Heart left ventricle (tissue), 16 donors: ENCODE data around the gene PHACTR3. TPM values are rescaled to one million over a fixed set of nuclear protein-coding genes. Genes with fewer than 3 reads are reported as not detected.

Experiments
- ATAC-seq, 4 donors: fragments of 200-7000 bp; cut with Tn5 transposase; one replicate each; pipeline ENCODE4 v1.9.1; 2020 to 2022; ENCODE audit warnings: moderate library complexity in 4 of 4, mild to moderate bottlenecking in 3 of 4, moderate number of reproducible peaks in 1 of 4
- DNase-seq, 5 donors: peaks; one replicate each; pipeline ENCODE4 v3.0.0-alpha.2; 2020
- H3K27ac ChIP-seq, 12 donors: fragments of 200-600 bp; sonication (generic) in 4 of 12; one replicate each; pipeline versions ENCODE4 v1.5.0 to v1.8.0; 2016 to 2022; ENCODE audit warnings: mild to moderate bottlenecking in 2 of 12
- H3K27me3 ChIP-seq, 9 donors: fragments of 200-600 bp; sonication (generic) in 2 of 9; one replicate each; pipeline versions ENCODE4 v1.5.1 to v1.8.0; 2016 to 2022; ENCODE audit warnings: mild to moderate bottlenecking in 3 of 9
- H3K36me3 ChIP-seq, 9 donors: fragments of 200-600 bp; sonication (generic) in 2 of 9; one replicate each; pipeline versions ENCODE4 v1.5.0 to v1.8.0; 2018 to 2022; ENCODE audit warnings: mild to moderate bottlenecking in 2 of 9
- H3K4me1 ChIP-seq, 12 donors: fragments of 200-600 bp; sonication (generic) in 4 of 12; one replicate each; pipeline versions ENCODE4 v1.5.0 to v1.8.0; 2016 to 2022; ENCODE audit warnings: mild to moderate bottlenecking in 3 of 12
- H3K4me3 ChIP-seq, 12 donors: fragments of 200-600 bp; sonication (generic) in 4 of 12; one replicate each; pipeline versions ENCODE4 v1.5.0 to v1.8.0; 2017 to 2022; ENCODE audit warnings: mild to moderate bottlenecking in 9 of 12, moderate library complexity in 4 of 12
- H3K9me3 ChIP-seq, 12 donors: fragments of 200-600 bp; sonication (generic) in 4 of 12; one replicate each; pipeline versions ENCODE4 v1.5.0 to v1.8.0; 2016 to 2022; ENCODE audit warnings: mild to moderate bottlenecking in 1 of 12
- CTCF ChIP-seq, 12 donors: fragments of 200-600 bp; sonication (generic) in 4 of 12; IDR thresholded peaks; one replicate each; pipeline versions ENCODE4 v1.5.0 to v1.8.0; 2018 to 2022; ENCODE audit warnings: antibody characterized with exemption in 12 of 12, mild to moderate bottlenecking in 5 of 12
- POLR2A ChIP-seq, 2 donors: fragments of 450-650 bp; IDR thresholded peaks; one replicate each; pipeline ENCODE4 v1.6.1; 2017; ENCODE audit warnings: antibody characterized with exemption in 2 of 2, mild to moderate bottlenecking in 2 of 2, moderate library complexity in 2 of 2
- WGBS, 4 donors: extraction: QIAGEN DNeasy Blood & Tissue Kit in 2 of 4; methylation state at CpG; one replicate each; pipeline versions ENCODE4 v1.1.5 to v1.1.7; 2013 to 2018; 5-methylcytosine and 5-hydroxymethylcytosine counted together
- intact Hi-C, 10 donors: fragments of 100-400 bp; cut with DNase I; formaldehyde crosslinking; loops; one replicate each; pipeline versions ENCODE4 v1.11.1 to v1.14.2; 2022
- polyA plus RNA-seq, 2 donors: library from polyadenylated mRNA; stranded (reverse); fragments of 200-250 nt; gene quantifications; one replicate each; pipeline ENCODE4 v1.2.3, GENCODE V29; 2013
- total RNA-seq, 9 donors: library from RNA; depleted of rRNA in 2 of 9; stranded (reverse); fragments of >200 nt in 2 of 9; fragmentation: NEBNext Ultra II Directional in 3 of 9; extraction: Animal tissue kit (Norgen Biotek cat#: 25700) in 3 of 9; gene quantifications; one replicate each; pipeline versions ENCODE4 v1.1.0 to v1.2.4, GENCODE V29; 2016 to 2023
- donor health status: ischemic (EF 13 %, LVEDD 7.1; RV severe dilation, severe dysfunction).
- donor health status: healthy with polysubstance abuse.
- donor health status: DM: no; HTN: yes; CAD: no.
- donor health status: DM: no; HTN: no; CAD: no.
- donor health status: ischemic (EF 25% LVEDD 6.9; RV normal size, moderate dysfunction).
- donor health status: ischemic (EF 25% LVEDD 5.7; RV mildly dilated, moderate dysfunction).
- donor health status: healthy.
- donor health status: DM: yes; HTN: yes; CAD: no.
- donor health status: ischemic (EF 35%, LVEDD 5.7; RV mildly dilated, moderate dysfunction).
- donor health status: nonischemic (EF 11% LVEDD 7.7; RV severe dilation, severe dysfunction).
- donor health status: DM: yes; HTN: yes; CAD: no.
- donor health status: PGD.
- donor health status: ischemic (EF 29% LVEDD 5.4; RV normal size, mild dysfunction).
- donor health status: nonischemic (EF 23%, LVEDD 6.1; RV moderate dilation, normal function).

Gene PHACTR3
- total and polyA plus RNA-seq, 11 donors, result 0.19 to 14.6 (median 3.5) TPM

DNA sequence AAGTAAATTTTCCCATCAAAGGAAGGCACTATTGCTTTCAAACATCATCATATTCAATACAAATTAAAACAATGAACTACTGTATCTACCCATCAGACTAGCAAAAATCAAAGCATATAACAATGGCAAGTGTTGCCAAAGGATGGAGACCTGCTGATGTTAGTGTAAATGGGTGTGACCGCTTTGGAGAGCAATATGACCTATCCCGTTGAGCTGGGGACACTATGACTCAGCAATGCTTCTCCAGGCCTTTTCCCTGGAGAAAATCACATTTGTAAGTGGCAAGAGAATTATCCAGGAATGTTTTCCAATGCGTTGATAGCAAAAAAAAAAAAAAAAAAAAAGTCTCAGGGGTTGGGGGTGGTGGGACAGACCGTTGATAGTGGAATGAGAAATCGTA, 46.1 kb downstream of the PHACTR3 start:
- TF ChIP-seq CTCF (IDR thresholded peaks at IDR 0.05) (no peak), POLR2A (IDR thresholded peaks at IDR 0.05) (no peak)
- DNase-seq, result no peak
- ATAC-seq, result no peak
- Histone ChIP-seq H3K36me3 (no peaks in the 10 kb centered on the region), H3K27ac (no peak overlapping the region), H3K4me1 (no peaks in the 10 kb centered on the region), H3K4me3 (no peak overlapping the region), H3K27me3 (peaks cover 0 to 13% (median 0%) of the 10 kb centered on the region in 9 donors), H3K9me3 (no peaks in the 10 kb centered on the region)
- 58 to 65% (median 61%) methylated on average over 5 of the region's 5 CpGs for WGBS, 4 donors
- intact Hi-C loops, result no loop called here

- TF ChIP-seq POLR2A (IDR thresholded peaks at IDR 0.05) (no peak), CTCF (IDR thresholded peaks at IDR 0.05) (no peak)
- H3K4me3 ChIP-seq, result no peak overlapping the region
- intact Hi-C loops, result no loop called here
- ATAC-seq (no peak), DNase-seq (no peak)
- WGBS, 4 donors, result 60 to 68% (median 65%) methylated on average over 2 of the region's 2 CpGs
- H3K36me3 ChIP-seq, result no peaks in the 10 kb centered on the region
- peaks cover 0 to 17% (median 9%) of the 10 kb centered on the region in 12 donors for H3K9me3 ChIP-seq
- H3K4me1 ChIP-seq, result no peaks in the 10 kb centered on the region
- H3K27me3 ChIP-seq, result peaks cover 0 to 13% (median 0%) of the 10 kb centered on the region in 9 donors
- H3K27ac ChIP-seq, result no peak overlapping the region
Observed at GRCh38 chr20:59652381-59652780, 48.0 kb downstream of the PHACTR3 start.

DNA sequence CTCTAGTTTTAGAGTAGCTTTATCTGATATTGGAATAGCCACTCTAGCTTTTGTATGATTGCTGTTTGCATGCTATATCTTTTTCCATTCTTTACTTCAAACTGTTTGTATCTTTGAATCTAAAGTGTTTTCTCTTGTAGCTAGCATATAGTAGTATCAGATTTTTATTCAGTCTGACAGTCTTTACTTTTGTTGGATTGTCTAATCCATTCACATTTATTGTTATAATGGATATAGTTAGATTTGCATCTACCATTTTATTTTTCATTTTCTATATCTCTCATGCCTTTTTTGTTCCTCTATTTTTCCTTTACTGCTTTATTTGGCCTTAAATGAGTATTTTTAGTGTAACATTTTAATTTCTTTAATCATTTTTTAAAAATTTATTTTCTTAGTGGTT, 52.1 kb downstream of the PHACTR3 start:
- TF ChIP-seq POLR2A (IDR thresholded peaks at IDR 0.05), result no peak
- TF ChIP-seq CTCF (IDR thresholded peaks at IDR 0.05), result no peak
- H3K27ac ChIP-seq, result no peak overlapping the region
- ATAC-seq (no peak), DNase-seq (no peak)
- intact Hi-C loops, result no loop called here
- H3K9me3 ChIP-seq, result peaks cover 0 to 35% (median 19%) of the 10 kb centered on the region in 12 donors
- no peaks in the 10 kb centered on the region for H3K36me3 ChIP-seq
- peaks cover 0 to 10% (median 0%) of the 10 kb centered on the region in 9 donors for H3K27me3 ChIP-seq
- no peak overlapping the region for H3K4me3 ChIP-seq
- no peaks in the 10 kb centered on the region for H3K4me1 ChIP-seq

DNA sequence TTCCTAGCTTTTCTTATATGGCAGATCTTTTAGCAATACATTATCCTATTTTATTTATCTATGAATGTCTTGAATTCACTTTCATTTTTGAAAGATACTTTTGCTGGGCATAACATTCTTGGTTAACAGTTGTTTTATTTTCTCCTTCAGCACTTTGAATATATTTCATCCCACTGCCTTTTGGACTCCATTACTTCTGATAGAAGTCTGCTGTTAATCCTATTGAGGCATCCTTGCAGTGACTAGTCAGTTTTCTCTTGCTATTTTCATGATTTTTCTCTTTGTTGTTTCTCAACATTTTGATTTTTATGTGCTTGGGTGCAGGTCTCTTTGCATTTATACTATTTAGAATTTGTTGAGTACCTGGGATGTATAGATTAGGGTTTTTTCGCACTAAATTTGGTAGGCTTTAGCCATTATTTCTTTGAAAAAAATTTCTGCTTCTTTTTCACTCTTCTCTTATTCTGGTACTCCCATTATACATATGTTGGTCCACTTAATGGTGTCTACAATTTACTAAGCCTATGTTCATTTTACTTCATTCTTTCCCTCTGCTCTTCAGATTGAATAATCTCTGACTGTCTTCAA, 53.2 kb downstream of the PHACTR3 start:
- H3K27me3 ChIP-seq, result peaks cover 0 to 21% (median 0%) of the 10 kb centered on the region in 9 donors
- no peak for TF ChIP-seq CTCF (IDR thresholded peaks at IDR 0.05)
- TF ChIP-seq POLR2A (IDR thresholded peaks at IDR 0.05), result no peak
- WGBS, 4 donors, result 43 to 66% (median 63%) methylated on average over 1 of the region's 1 CpG
- no peak for DNase-seq
- no peaks in the 10 kb centered on the region for H3K36me3 ChIP-seq
- no peak for ATAC-seq
- no peak overlapping the region for H3K27ac ChIP-seq
- H3K9me3 ChIP-seq, result peaks cover 0 to 35% (median 19%) of the 10 kb centered on the region in 12 donors
- H3K4me3 ChIP-seq, result no peak overlapping the region
- no peaks in the 10 kb centered on the region for H3K4me1 ChIP-seq
- intact Hi-C loops, result no loop called here
